DND-41 (cell line): ENCODE data around the gene SLC9A4.

Experiments
- EZH2 ChIP-seq: IDR thresholded peaks from 3 replicates; pipeline ENCODE4 v1.6.1; 2012; ENCODE audit warnings: borderline replicate concordance, low read depth, mild to moderate bottlenecking, moderate library complexity, low read length, inconsistent platforms; ENCODE audit not compliant: severe bottlenecking
- TF ChIP-seq, protein P1 (sequence below): IDR thresholded peaks from 2 replicates; pipeline ENCODE4 v1.5.1; 2012; ENCODE audit warnings: borderline replicate concordance, low read length, moderate library complexity, mild to moderate bottlenecking; ENCODE audit not compliant: poor library complexity, severe bottlenecking; ENCODE audit errors: extremely low read depth

- TF ChIP-seq, protein P1, sequence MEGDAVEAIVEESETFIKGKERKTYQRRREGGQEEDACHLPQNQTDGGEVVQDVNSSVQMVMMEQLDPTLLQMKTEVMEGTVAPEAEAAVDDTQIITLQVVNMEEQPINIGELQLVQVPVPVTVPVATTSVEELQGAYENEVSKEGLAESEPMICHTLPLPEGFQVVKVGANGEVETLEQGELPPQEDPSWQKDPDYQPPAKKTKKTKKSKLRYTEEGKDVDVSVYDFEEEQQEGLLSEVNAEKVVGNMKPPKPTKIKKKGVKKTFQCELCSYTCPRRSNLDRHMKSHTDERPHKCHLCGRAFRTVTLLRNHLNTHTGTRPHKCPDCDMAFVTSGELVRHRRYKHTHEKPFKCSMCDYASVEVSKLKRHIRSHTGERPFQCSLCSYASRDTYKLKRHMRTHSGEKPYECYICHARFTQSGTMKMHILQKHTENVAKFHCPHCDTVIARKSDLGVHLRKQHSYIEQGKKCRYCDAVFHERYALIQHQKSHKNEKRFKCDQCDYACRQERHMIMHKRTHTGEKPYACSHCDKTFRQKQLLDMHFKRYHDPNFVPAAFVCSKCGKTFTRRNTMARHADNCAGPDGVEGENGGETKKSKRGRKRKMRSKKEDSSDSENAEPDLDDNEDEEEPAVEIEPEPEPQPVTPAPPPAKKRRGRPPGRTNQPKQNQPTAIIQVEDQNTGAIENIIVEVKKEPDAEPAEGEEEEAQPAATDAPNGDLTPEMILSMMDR, result no peak
- no peak for TF ChIP-seq EZH2
These were observed 35.9 kb upstream of the SLC9A4 start for GRCh38 chr2:102437122-102437521.
